ENCODE data around the gene NINJ2.

Gene NINJ2

GRCh38 chr12:534216-534615 lies 129.0 kb downstream of the NINJ2 start:
- TF ChIP-seq ZFX (IDR thresholded peaks at IDR 0.05) (no peak), CTCF (conservative IDR thresholded peaks at IDR 0.05) (no peak)
- H3K27ac ChIP-seq = no peak overlapping the region

GRCh38 chr12:533718-534117 lies 129.5 kb downstream of the NINJ2 start:
- TF ChIP-seq ZFX (IDR thresholded peaks at IDR 0.05) (no peak), CTCF (conservative IDR thresholded peaks at IDR 0.05) (no peak)

GRCh38 chr12:532908-533565 lies 130.2 kb downstream of the NINJ2 start:
- H3K27ac ChIP-seq = no peak overlapping the region
- TF ChIP-seq CTCF (conservative IDR thresholded peaks at IDR 0.05) = no peak
- no peak for TF ChIP-seq ZFX (IDR thresholded peaks at IDR 0.05)

More at GRCh38 chr12:533718-534117, 129.5 kb downstream of the NINJ2 start:
- H3K27ac ChIP-seq = no peak overlapping the region

- no peak for TF ChIP-seq CTCF (conservative IDR thresholded peaks at IDR 0.05)
- TF ChIP-seq ZFX (IDR thresholded peaks at IDR 0.05) = no peak
- H3K27ac ChIP-seq = no peak overlapping the region
Measured at GRCh38 chr12:531951-532585, 131.2 kb downstream of the NINJ2 start.

GRCh38 chr12:530821-531220 lies 132.4 kb downstream of the NINJ2 start:
- H3K27ac ChIP-seq = no peak overlapping the region

GRCh38 chr12:530308-530707 lies 132.9 kb downstream of the NINJ2 start:
- TF ChIP-seq ZFX (IDR thresholded peaks at IDR 0.05) = no peak
- no peak for TF ChIP-seq CTCF (conservative IDR thresholded peaks at IDR 0.05)
- H3K27ac ChIP-seq = no peak overlapping the region

More at GRCh38 chr12:530821-531220, 132.4 kb downstream of the NINJ2 start:
- TF ChIP-seq ZFX (IDR thresholded peaks at IDR 0.05) (no peak), CTCF (conservative IDR thresholded peaks at IDR 0.05) (no peak)

- no peak overlapping the region for H3K27ac ChIP-seq
- TF ChIP-seq ZFX (IDR thresholded peaks at IDR 0.05) = no peak
- TF ChIP-seq CTCF (conservative IDR thresholded peaks at IDR 0.05) = no peak
Measured at GRCh38 chr12:527729-528128, 135.5 kb downstream of the NINJ2 start.
